Stimulated activated CD8-positive, alpha-beta memory T cell treated with anti-CD3 and anti-CD28 coated beads, Interleukin-15, amount 100 ng/mL, for 4 hours (primary cell): Measurements from ENCODE around the gene MTHFSD.

Experiments used
- DNase-seq, 2 donors: peaks; one replicate each; pipeline ENCODE4 v3.0.0-alpha.2; 2020; ENCODE audit warnings: low read depth in 2 of 2

The MTHFSD gene

DNA sequence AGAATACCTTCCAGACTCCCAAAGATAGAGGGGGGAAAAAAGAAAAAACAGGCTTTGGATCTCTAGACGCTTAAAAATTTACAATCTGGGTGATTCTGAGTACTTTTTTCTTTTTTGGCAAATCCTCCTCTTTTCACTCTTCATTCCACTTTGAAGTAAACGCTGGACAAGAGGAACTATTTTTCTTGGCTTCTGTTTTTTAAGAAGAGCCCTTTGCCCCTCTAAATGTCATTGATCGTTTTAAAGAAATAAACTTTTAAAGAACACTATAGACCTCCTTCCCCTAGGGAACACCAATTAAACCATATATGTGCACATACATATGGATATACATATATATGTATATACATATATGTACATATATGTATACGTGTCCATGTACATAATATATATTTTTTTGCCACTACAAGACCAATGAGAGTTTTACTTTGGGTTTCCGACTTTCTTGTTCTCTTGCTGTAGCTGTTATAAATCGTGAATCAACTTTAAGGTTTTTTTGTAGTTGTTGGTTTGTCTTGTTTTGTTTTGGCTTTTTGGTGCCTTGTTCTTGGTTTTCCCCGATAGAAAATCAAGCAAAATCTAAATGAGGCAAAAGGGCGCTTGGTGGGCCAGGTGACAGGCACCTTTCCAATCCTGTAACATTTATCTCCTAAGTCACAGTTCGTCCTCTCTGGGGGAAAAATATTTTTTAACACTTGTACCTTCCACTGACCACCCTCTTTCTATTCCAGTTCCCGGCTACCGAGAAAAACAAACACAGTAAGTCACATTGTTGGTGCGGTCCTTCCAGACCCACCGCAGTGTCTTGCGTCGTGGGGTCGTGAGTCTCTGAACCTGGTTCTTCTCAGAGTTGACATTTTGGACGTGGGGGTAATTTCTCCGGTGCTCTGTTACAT is 40.3 kb downstream of the MTHFSD start:
- no peak for DNase-seq

DNA sequence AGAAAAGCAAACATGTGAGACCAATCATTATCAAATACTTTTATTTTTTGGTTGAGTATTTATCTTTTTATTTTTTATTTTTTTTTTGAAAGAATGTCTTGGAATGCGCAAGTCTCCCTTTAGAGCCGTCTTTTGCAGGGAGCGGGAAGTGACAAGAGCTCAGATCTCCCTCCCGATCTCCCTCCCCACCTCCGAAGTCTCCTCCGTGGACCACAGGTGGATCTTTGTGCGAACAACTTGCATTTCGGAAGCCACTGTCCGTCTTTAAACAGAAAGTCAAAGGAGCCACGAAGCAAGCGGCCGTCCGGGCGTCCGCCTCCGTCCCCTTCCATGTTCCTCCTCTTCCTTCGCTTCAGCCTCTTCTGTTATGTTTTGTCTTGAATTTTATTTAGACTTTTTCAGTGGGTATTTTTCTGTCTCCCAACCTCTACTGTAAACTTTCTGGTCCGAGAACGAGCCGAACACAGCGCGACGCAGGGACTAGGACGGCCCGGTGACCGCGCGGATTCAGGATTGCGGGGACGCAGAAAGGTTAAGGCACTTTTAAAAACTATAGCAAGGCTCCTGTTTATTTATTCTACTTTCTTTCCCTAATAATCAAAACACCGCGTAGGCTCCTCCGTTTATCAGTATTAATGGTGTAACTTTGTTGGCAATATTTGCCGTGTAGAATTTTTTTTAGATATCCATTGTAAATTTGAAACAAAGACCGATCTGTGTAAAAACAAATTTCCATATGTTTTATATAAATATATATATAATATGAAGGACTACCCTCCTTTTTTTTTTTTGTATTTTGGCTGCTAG is 41.4 kb downstream of the MTHFSD start:
- no peak for DNase-seq

DNA sequence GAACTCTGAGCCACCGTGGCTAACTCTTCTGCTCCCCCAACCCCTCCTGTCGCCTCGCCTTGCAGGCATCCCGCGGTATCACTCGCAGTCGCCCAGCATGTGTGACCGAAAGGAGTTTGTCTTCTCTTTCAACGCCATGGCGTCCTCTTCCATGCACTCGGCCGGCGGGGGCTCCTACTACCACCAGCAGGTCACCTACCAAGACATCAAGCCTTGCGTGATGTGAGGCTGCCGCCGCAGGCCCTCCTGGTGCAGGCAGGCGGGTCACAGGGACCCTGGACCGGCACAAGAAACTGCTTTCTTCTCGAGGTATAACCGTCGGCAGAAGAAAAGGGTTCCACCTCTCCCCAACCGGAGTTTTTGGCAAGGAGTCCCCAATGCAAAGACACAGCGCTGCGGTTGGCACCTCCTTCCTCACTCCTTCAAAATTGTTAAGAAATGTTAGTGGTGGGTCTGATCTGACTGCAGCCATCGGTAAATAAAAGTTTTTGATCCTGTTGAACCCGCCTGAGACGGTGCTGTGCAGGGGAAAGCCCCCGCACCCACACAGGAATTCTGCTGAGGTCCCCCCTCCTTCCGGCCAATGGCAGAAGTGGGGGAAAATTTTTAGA is 42.1 kb downstream of the MTHFSD start:
- no peak for DNase-seq

DNA sequence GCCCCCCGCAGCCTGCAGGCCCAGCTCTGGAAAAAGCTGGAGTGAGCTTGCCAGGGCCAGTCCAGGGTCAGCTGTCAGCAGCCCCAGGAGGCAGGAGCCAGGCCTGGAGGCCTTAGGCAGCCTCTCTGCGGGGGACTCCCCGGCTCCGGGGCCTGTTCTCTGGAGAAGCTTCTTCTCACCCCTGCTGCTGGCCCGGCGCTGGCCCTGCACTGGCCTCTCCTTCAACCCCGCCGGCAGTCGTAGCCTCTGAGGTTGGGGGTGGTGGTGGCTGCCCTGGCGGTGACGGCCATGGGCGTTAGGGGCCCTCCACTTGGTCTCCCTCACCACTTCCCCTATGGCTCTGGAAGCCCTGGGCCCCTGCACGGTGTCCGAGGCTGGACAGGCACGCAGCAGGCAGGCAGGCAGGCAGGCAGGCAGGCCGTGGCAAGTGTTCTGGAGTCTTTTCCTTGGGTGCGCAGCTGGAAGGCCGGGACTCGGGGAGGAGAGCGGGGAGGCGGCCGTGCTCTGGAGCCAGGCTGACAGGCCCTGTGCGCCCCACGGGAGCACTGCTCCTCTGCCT is 42.7 kb downstream of the MTHFSD start:
- DNase-seq: no peak

DNA sequence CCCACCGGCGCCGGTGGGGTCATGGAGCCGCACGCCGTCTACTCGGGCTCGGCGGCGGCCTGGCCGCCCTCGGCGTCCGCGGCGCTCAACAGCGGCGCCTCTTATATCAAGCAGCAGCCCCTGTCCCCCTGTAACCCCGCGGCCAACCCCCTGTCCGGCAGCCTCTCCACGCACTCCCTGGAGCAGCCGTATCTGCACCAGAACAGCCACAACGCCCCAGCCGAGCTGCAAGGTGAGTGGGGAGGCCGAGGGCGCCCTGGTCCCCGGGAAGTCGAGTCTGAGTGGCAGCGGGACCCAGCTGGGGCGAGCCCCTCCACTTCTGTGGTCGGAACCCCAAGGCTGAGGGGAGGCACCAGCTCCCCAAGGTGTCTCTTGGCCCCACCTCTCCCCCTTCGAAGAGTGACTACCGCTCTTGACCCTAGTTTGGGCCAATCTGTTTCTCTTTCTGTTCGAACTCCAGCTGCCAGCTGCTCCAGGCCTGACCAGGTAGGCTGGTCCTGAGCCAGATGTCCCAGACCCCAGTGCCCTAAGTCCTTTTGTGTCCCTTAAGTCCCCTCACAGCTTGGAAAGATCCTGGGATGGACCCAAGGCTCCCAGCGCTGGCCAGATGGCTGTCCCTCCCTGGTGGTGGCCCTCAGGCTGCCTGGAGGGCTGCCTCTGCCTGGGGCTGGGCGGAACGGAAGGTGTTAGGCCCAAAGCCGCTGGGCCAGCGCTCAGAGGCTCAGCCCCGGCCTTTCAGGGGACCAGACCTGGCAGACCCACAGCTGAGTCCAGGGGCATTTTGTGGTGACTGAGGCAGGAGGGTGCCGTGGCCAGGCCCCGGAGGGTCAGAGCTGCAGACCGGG is 43.5 kb downstream of the MTHFSD start:
- DNase-seq: no peak

DNA sequence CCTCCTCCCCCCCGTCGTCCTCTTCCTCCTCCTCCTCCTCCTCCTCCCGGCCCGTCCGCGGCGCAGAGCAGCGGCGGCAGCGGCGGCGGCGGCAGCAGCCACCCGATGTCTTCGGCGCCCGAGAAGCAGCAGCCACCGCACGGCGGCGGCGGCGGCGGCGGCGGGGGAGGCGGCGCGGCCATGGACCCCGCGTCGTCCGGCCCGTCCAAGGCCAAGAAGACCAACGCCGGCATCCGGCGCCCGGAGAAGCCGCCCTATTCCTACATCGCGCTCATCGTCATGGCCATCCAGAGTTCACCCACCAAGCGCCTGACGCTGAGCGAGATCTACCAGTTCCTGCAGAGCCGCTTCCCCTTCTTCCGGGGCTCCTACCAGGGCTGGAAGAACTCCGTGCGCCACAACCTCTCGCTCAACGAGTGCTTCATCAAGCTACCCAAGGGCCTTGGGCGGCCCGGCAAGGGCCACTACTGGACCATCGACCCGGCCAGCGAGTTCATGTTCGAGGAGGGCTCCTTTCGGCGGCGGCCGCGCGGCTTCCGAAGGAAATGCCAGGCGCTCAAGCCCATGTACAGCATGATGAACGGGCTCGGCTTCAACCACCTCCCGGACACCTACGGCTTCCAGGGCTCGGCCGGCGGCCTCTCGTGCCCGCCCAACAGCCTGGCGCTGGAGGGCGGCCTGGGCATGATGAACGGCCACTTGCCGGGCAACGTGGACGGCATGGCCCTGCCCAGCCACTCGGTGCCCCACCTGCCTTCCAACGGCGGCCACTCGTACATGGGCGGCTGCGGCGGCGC is 44.4 kb downstream of the MTHFSD start, which contains the start of gene FOXF1:
TSS of gene FOXF1 (plus strand) at position 63 of the 797 bp plus-strand sequence. CDS start at position 106, 43 bp downstream.
- DNase-seq: no peak

DNA sequence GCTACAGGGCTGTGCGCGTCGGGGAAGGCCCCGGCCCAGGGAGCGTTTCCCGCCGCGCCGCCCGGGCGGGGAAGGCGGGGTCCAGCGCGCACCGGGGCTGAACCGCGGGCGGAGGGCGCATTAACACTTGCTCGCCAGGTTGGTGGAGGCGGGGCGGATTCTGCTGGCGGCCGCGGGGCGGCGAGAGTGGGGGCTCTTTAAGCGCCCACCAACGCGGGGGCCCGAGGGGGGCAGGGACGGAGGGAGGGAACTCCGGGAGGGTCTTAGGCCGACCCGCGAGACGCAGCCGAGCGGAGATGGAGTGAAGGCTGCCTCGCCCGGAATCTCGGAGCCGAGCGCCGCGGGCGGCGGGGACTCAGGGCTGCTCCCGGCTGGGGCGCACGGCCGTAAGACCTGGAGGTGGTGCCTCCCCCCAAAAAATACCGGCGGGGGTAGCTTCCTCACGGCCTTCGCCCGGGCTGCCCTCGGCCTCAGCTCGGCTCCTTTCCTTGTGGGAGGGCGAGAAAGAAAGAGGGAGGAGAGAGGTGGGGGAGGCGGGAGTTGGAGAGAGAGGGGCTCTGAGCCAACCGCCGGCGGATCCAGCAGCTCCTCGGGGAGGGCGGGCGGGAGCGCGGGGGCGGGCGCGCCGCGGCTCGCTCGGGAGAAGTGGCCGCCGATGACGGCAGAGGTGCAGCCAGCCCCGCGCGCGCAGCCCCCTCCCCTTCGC is 45.1 kb downstream of the MTHFSD start:
- DNase-seq: no peak

DNA sequence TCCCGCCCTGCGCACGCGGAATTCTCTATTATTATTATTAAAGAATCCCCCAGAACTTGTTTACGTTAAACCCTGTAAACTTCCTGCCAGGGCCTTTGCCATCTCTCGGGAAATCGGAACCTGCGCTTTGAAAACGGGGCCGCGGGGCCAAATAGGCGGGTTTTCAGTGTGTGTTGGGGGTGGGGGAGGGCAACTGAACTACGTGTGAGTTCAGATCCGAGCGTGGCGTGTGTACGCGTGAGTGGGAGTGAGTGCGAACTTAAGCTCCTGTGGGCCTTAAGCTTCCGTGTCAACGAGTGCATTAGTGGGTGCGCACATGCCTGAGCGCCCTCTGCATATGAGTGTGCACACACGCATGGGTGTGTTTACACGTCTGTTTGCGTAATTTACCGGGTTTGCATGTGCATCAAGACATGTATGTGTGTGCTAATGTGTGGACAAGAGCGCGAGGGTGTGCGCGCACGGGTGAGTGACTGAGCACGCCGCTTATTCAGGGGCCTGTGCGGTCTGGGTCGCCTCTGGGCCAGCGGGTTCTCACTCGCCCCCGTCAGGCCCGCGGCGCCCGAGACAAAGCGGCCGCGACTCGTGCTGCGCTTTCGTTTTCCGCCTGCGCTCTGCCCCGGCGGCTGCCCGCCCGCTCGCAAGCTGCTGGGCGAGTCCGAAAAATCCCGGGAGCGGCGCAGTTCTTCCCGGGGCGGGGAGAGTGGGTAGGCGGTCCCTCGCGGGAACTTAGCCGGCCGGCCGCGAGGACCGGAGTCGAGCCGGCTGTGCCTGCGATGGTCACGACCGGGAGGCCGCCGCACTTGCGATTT is 45.9 kb downstream of the MTHFSD start:
- DNase-seq: no peak

DNA sequence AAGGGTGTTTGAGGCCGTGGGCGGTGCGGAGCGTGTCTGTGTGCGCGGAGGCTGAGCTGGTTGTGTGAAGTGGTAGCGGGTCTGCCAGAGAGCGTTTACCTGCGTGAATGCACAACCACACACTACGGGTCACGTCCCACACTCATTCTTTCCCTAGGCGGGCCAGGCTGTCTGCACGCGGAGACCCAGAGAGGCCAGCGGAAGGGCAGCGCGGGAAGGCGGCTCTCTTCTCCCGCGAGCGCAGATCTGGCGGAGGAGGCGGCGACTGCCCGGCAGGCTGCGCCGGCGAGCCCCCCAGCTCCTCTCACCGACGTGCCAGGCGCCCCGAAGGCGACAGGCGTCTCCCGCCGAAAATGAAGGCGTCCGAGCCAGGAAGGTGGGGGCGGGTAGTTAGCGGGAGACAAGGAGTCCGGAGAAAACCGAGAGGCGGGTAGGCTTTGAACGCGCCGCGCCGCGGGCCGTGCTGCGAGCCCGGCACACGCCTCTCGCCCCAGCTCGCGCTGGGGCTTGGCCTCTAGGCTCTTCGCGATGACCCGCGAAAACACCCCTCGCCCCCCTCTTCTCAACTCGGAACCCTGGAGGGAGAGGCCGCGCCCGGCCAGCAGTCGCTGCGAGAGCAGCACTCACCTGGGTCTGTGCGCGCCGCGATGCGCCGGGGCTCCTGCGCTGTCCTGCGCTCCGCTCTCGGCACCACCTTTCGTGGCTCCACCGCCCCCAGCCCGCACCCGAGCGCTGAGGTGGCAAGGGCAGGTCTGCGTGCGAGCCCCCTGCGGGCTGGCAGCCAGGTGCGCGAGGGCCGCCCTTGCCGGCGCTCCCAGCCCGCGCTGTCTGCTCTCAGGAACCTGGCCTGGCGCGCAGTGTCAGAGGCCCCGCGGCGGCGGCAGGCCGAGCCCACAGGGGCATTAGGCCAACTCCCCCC is 46.7 kb downstream of the MTHFSD start:
- DNase-seq: no peak

DNA sequence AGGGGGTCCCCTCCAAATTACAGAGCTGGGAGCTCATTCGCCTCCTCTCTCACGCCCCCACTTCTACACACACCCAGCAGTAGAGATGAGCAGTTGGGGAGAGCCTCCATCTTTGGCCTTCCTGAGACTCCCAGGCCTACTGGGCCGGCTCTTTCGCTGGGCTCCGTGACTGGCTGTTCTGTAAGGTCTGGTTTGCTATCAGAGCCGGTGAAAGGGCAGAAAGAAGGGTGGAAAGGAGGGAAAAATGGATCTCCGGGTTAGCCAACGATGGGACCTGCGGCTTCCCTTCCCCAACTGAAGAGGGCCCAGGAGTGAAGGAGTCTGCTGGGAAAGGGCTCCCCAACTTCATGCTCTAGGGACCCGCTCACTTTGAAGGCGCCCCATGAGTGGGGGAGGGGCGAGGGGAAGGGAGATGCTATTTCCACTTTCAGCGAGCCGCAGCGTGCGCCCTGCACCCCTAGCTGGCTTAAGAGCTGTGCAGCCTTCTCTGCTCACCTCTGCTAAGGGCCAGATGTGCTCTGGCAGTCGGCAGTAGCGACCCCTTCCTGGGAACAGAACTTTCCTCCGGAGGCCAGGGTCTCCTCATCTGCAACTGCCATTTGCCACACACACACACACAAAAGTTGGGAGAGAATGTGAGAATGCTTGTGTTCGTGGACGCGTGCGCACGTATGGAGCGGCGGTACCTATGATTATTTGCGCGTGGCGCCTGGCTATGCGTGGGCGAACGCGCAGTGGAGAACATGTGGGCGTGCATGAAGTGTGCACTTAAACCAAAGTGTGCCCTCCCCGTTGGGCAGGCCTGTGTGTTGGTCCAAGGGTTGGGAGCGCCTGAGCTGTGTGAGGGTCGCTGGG is 47.6 kb downstream of the MTHFSD start:
- no peak for DNase-seq

DNA sequence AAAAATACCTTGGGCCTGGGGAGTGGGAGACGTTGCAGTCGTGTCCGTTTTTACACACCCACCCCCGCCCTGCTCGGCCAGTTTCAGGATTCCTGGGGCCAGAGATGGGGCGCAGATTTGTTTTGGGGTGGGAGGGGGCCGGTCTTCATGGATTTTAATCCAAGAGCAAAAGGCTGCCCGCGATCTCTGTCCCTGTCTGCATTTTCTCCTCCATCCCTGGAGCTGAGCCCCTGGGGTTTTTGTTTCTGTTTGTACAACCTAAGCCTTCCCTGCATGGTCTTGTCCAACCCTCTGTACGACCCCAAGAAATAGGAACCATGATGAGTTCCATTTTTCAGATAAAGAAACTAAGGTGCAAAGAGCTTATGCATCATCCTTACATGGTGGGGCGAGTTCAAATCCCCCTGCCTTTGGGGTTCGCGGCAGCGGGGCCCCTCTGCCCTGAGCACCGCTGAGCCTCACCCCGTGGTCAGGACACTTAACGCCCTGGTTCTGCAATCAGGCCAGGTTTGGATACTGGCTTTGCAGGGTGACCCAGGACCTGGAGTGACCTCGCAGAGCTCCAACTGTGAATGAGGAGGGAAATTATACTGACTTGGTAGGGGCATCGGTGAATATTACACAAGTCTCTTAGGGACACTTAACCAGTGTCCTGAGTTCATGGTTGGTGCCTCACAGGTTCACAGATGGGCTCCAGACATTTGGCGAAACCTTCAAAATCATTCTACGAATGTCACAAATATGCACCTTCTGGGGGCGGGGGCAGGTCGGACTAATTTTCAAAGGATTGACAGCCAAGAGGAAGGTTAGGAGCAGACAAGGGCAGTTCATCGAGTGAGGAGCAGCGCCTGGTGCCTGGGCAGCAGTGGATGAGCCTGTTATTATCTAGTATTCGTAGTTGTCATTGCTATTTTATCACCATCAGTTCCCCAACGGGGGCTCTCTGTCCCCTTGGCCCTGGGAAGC is 48.9 kb downstream of the MTHFSD start:
- no peak for DNase-seq

DNA sequence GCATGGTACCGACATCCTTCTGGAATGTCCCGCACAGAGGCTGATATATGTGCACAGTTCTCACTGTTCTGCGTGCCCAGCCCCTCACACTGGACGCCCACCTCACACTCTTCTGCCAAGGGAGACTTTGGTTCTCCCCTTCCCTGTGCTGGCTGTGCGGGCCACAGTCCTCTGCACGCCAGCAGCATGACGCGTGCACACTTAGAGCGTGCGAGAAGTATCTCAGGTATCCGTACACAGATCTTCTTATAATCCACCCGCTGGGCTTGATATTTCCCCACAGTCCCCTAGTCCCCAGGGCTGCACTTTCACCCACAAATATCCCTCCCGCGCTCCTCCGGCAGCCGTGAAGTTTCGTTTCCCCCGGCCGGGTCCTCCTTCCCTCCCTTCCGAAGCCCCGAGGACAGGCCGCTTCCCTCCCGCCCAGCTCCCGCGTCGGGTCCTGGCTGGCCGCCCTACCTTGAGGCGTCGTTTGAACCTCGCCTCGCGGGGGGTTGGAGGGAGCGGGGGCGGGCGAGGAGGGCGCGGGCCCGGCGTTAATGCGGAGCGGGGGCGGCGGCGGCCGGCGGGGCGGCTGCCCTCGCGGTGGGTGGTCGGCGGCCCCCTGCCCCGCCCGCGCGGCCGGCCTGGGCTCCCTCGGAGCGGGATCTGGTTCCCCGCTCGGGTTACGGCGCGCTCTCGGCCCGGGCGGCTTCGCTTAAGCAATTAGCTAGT is 49.7 kb downstream of the MTHFSD start:
- DNase-seq: no peak

DNA sequence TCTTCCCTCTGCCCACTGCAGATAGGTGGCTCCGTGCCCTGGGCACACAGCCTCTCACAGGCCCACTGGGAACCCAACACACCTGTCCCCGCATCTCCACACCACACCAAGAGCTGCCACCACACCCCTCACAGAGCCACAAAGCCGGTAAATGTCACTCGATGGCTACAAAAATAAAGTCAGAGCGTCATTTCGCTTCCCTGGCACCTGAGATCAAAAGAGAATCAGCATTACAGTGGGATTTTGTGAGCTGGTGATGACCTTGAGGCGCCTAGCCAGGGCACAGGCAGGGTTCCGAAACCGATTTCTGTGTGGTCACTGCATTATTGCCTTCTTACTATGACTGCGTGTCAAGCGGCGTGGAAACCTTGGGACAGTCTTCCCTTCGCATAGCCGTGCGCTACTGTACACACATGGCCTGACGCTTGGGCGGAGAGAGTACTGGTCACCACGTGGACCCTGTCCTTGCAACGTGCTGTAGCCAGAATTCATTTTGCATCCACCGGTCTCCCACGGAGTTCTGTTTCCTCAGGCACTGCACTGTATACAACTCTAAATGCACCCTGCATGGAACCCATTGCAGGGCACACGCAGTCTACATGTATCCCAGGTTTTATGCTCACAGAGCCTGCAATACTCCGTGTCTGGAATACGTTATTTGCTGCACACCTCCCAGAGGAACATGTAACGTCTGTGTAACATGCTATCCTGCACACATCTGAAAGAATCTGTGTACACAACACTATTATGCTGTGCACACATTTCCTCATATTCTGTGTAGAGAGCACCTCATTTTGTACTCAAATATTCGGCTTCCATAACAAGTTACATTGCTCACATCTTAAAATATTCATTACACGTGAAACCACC is 50.5 kb downstream of the MTHFSD start:
- DNase-seq: no peak

DNA sequence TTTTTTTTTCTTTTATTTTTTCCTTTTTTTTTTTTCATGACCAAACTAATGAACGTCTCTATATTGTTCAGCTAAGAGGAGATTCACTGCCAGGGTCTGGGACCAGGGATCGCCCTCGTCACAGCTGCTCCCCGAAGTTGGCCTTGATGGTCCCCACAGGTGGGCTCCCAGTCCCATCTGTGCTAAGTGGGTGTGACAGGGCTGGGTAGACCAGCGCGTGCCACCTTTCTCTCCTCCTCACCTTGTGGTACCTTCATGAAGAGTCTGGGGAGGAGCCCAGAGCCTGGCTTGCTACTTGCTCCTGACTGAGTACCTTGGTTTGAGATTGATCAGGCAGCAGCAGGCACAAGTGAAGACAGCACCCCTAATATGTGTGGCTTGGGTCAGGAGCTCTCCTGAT is 51.2 kb downstream of the MTHFSD start:
- DNase-seq: no peak
